Measurements from ENCODE around the gene RPL26. TPM values are rescaled to one million over a fixed set of nuclear protein-coding genes. Genes with fewer than 3 reads are reported as not detected.
A peak's percentile ranks its signal among the peaks of the same experiment; 100 is the strongest.
"Not testable (repeated sequence)": the region's sequence is repeated elsewhere in the genome, so short reads cannot be mapped to it uniquely, and the experiment has no call there.

Gene RPL26
- total RNA-seq, 2 donors from 2014 or later = 1,496 to 1,646 TPM

DNA sequence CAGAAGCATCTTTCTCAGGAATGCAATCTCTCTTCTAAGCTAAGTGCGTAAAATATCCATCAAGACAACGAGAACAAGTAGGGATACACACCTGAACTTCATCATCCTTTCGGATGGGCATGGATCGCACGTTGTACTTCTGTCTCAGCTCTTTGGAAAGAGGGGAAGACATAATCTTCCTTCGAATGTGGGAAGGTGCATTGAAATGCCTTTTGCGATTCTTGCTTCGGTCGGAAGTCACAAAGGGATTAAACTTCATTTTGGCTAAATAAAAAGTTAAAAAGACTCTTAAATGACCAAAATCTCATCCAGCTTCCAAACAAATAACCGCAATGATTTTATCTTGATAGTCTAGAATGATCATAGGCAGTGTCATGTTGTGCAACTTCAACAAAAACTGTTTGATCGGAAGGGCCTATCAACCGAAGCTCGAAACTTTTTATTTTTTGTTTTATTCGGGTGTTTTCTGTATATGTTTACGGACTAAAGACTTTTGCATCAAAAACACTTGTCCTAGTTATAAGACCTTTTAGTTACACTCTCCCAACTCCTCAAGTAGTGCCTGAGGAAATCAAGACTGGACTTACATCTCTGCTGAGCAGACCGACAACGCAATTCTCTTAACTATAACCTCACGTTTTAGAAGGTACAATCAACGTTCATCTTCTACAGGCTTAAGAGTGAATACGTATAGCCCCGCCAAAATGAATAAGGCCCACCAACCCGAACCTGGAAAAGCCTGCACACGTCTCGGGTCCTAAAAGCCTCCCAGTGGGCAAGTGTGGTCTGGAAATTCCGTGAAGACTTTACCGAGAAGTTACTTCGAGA, 727 bp downstream of the RPL26 start:
- no peaks in the 10 kb centered on the region for H3K27me3 ChIP-seq
- H3K27ac ChIP-seq = peak overlapping the region in 3 of 4 donors; percentile 72 to 85 (median 83)
- peak overlapping the region; percentile 82 to 87 for H3K4me3 ChIP-seq
- H3K9me3 ChIP-seq = no peaks in the 10 kb centered on the region
- 12 to 16% methylated on average over 24 to 27 of the region's 27 CpGs for WGBS, 2 donors
- peaks cover 6% of the 10 kb centered on the region in 2 donors for H3K36me3 ChIP-seq (replicated peaks in 1 of 2; ENCODE audit: insufficient read depth in 1 of 2, low read depth in 2 of 2)
- DNase-seq (no peak), ATAC-seq (no peak)
- H3K4me1 ChIP-seq = peaks cover 40% of the 10 kb centered on the region
- intact Hi-C loops (cut with DNase I) = no loop called here
- no peak for TF ChIP-seq POLR2A (IDR thresholded peaks at IDR 0.05)
- TF ChIP-seq, protein P1, sequence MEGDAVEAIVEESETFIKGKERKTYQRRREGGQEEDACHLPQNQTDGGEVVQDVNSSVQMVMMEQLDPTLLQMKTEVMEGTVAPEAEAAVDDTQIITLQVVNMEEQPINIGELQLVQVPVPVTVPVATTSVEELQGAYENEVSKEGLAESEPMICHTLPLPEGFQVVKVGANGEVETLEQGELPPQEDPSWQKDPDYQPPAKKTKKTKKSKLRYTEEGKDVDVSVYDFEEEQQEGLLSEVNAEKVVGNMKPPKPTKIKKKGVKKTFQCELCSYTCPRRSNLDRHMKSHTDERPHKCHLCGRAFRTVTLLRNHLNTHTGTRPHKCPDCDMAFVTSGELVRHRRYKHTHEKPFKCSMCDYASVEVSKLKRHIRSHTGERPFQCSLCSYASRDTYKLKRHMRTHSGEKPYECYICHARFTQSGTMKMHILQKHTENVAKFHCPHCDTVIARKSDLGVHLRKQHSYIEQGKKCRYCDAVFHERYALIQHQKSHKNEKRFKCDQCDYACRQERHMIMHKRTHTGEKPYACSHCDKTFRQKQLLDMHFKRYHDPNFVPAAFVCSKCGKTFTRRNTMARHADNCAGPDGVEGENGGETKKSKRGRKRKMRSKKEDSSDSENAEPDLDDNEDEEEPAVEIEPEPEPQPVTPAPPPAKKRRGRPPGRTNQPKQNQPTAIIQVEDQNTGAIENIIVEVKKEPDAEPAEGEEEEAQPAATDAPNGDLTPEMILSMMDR (IDR thresholded peaks at IDR 0.05) = no peak

DNA sequence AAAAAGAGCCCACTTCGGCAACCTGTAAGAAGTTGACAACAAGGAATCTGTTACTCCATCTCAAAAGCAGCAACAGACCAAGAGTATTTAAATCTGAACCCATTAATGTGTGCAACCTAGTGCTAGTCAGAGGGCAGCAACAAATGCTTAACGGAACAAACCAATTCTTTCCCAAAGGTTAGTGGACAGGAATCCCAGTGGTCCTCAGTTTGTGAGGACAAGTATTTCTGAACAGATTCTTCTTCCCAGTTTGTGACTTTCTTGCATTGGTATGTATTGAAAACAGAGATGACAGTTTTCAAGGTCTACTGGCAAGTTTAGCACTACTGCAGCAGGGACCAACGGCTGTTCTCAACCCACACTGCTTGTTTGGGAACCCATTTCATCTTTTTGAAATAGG, 2.9 kb downstream of the RPL26 start:
- 23 to 25% methylated on average over 3 of the region's 3 CpGs for WGBS, 2 donors
- intact Hi-C loops (cut with DNase I) = no loop called here
- Histone ChIP-seq H3K4me3 (no peak overlapping the region), H3K27me3 (no peaks in the 10 kb centered on the region), H3K36me3 (replicated peaks in 1 of 2; ENCODE audit: insufficient read depth in 1 of 2, low read depth in 2 of 2) (peaks cover 6 to 7% of the 10 kb centered on the region in 2 donors), H3K27ac (no peak overlapping the region), H3K9me3 (no peaks in the 10 kb centered on the region), H3K4me1 (peaks cover 57% of the 10 kb centered on the region)
- TF ChIP-seq POLR2A (IDR thresholded peaks at IDR 0.05) = no peak
- ATAC-seq (no peak), DNase-seq (no peak)

DNA sequence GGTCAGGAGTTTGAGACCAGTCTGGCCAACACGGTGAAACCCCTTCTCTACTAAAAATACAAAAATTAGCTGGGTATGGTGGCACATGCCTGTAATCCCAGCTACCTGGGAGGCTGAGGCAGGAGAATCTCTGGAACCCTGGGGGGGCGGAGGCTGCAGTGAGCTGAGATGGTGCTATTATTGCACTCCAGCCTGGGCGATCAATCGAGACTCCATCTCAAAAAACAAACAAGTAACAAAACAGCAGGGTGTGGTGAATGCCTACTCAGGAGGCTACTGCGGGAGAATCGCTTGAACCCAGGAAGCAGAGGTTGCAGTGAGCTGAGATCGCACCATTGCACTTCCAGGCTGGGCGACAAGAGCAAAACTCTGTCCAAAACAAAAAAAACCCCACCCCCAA, 4.9 kb downstream of the RPL26 start:
- H3K4me1 ChIP-seq = peaks cover 51% of the 10 kb centered on the region
- ATAC-seq; intact Hi-C loops (cut with DNase I); H3K9me3 ChIP-seq; H3K27ac ChIP-seq; DNase-seq; H3K36me3 ChIP-seq (replicated peaks in 1 of 2; ENCODE audit: insufficient read depth in 1 of 2, low read depth in 2 of 2); H3K27me3 ChIP-seq; H3K4me3 ChIP-seq: not testable (repeated sequence)
- 79 to 84% methylated on average over 8 of the region's 8 CpGs for WGBS, 2 donors

DNA sequence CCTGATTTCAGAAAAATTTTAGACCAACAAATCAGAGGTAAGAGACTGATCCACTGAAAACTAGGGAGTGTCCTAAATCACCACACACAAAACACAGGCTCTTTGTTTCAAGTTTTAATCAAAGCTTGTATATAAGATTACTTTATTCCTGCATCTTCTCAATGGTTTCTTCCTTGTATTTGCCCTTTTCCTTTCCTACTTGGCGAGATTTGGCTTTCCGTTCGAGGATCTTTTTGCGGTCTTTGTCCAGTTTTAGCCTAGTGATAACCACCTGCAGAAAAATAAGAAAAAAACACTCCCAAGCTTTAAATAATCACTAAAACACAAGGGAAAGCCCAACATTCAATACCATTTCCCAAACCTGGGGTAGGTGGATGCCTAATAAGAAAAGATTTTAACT, 5.6 kb downstream of the RPL26 start:
- Histone ChIP-seq H3K4me1 (peaks cover 51% of the 10 kb centered on the region), H3K9me3 (no peaks in the 10 kb centered on the region), H3K36me3 (replicated peaks in 1 of 2; ENCODE audit: insufficient read depth in 1 of 2, low read depth in 2 of 2) (peaks cover 6 to 7% of the 10 kb centered on the region in 2 donors), H3K4me3 (no peak overlapping the region), H3K27ac (peak overlapping the region in 3 of 4 donors; percentile 69 to 91 (median 88)), H3K27me3 (no peaks in the 10 kb centered on the region)
- WGBS, 2 donors = 78 to 88% methylated on average over 4 of the region's 4 CpGs
- intact Hi-C loops (cut with DNase I) = no loop called here
- DNase-seq (no peak), ATAC-seq (no peak)
- TF ChIP-seq, protein P1 (IDR thresholded peaks at IDR 0.05) = no peak
- no peak for TF ChIP-seq POLR2A (IDR thresholded peaks at IDR 0.05)

DNA sequence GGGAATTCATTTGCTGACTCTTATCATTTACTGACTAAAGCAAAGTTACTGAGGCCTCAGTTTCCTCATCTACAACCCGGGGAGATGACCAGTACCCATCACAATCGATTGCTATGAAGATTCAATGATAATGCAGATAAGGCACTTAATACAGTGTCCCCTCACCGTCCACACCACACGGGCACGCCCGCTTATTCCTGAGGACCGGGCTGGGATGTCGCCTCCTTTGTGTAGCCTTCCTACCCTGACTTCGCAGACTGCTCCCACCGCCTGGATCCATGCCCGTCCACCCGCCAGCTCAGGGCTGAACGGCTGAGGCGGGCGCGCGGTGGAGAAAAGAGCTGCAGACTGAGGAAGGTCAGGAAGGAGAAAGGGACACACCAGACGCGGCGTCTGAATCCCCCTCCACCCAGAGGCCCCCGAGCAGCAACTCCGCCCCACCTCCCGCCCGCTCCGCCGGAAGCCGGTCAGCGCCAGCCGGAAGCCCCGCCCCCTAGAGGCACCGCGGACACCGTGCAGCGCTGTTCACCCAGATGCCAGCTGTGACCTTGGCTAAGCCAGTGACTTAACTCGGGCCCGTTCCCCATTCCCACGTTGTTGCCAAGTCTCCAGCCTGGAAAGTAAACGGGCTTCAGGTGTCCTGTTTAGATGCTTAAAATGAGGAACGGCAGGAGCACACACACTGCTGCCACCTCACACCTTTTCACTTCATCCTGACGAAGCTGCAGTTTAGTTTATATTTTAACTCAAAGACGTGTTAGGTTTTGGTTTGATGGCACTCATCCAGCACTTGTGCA, 6.5 kb downstream of the RPL26 start, which contains the start of gene KRABD2:
Gene KRABD2 (minus strand): TSS at position 434 of the 797 bp plus-strand sequence.
- Histone ChIP-seq H3K27me3 (no peaks in the 10 kb centered on the region), H3K36me3 (replicated peaks in 1 of 2; ENCODE audit: insufficient read depth in 1 of 2, low read depth in 2 of 2) (peaks cover 6 to 7% of the 10 kb centered on the region in 2 donors), H3K4me1 (peaks cover 42% of the 10 kb centered on the region), H3K27ac (peak within 1 kb of the TSS; percentile 69 to 91 (median 82)), H3K9me3 (no peaks in the 10 kb centered on the region), H3K4me3 (peak within 1 kb of the TSS; percentile 33 to 44)
- peak; percentile 96 to 97 (median 97) for DNase-seq
- TF ChIP-seq POLR2A (IDR thresholded peaks at IDR 0.05) = peak; percentile 52 to 87 (median 82)
- TF ChIP-seq, protein P1 (IDR thresholded peaks at IDR 0.05) = peak; percentile 19 to 75 (median 63)
- ATAC-seq = peak; percentile 99
- WGBS, 2 donors = 0 to 2% methylated on average over 11 to 41 of the region's 41 CpGs
- intact Hi-C loops (cut with DNase I) = no loop called here

Data from body of pancreas (tissue), 4 donors.